K562 (cell line): ENCODE data around the gene HYPK. TPM values are rescaled to one million over a fixed set of nuclear protein-coding genes. Genes with fewer than 3 reads are reported as not detected.

Experiments used
- CBX2 ChIP-seq: fragments of 200-600 bp; sonication (generic); IDR thresholded peaks from one replicate; pipeline ENCODE4 v1.6.1; 2012; ENCODE audit warnings: mild to moderate bottlenecking, low read length, inconsistent platforms; ENCODE audit not compliant: insufficient read depth, poor library complexity, severe bottlenecking
- ERF ChIP-seq: fragments of 450-650 bp; formaldehyde crosslinking; IDR thresholded peaks from 2 replicates; pipeline ENCODE4 v1.4.0; 2020; ENCODE audit warnings: mild to moderate bottlenecking, mixed read lengths
- FOXK2 ChIP-seq, 2 experiments: fragments of 450-650 bp; IDR thresholded peaks in 1 of 2; conservative IDR thresholded peaks in 1 of 2; 2 replicates each; pipeline ENCODE4 v1.6.1; 2016; ENCODE audit warnings: low read depth in 2 of 2, mild to moderate bottlenecking in 1 of 2
- RBFOX2 ChIP-seq: fragments of 200-400 bp; formaldehyde crosslinking; IDR thresholded peaks from 2 replicates; pipeline ENCODE4 v1.6.1; 2017; ENCODE audit warnings: low read depth, mild to moderate bottlenecking, low read length, moderate library complexity
- SMAD2 ChIP-seq: fragments of 150-350 bp; IDR thresholded peaks from 2 replicates; pipeline ENCODE4 v1.6.1; 2014; ENCODE audit warnings: low read depth, mild to moderate bottlenecking, low read length
- XRCC4 ChIP-seq: IDR thresholded peaks from one replicate; pipeline ENCODE4 v1.6.1; 2011; ENCODE audit not compliant: insufficient read depth, insufficient read length; ENCODE audit errors: extremely low read depth
- ZBTB1 ChIP-seq: sonication (generic); formaldehyde crosslinking; IDR thresholded peaks from 2 replicates; pipeline ENCODE4 v1.8.1; 2023; ENCODE audit warnings: missing genetic modification reagents, low read depth, mild to moderate bottlenecking, borderline replicate concordance
- ZKSCAN8 ChIP-seq: fragments of 200-800 bp; sonication (Bioruptor generic); IDR thresholded peaks from 2 replicates; pipeline ENCODE4 v1.6.1; 2016; ENCODE audit warnings: missing genetic modification characterization, missing compliant biosample characterization
- polyA plus RNA-seq, 8 experiments: library from polyadenylated mRNA; depleted of rRNA in 4 of 8; stranded (reverse) in 5 of 8; unstranded in 3 of 8; fragments of >200 nt; fragmentation: Nextera tagmentation in 2 of 8; fragmentation: Illumina TruSeq in 1 of 8; extraction: Ambion mirVana in 2 of 8; extraction: Trizol in 1 of 8; gene quantifications; 2 replicates each; pipeline versions ENCODE4 v1.2.1 to v1.2.3, GENCODE V29; 2011 to 2014; ENCODE audit warnings: inconsistent platforms in 1 of 8, missing spikeins in 1 of 8
- total RNA-seq, 7 experiments: library from RNA; depleted of rRNA in 6 of 7; stranded (reverse); fragments of >200 nt in 6 of 7; fragmentation: Illumina TruSeq in 2 of 7; extraction: Trizol in 2 of 7; gene quantifications; 2 replicates each; pipeline versions ENCODE4 v1.2.1 to v1.2.3, GENCODE V29; 2011 to 2021; ENCODE audit warnings: low replicate concordance in 1 of 7
- TF ChIP-seq, protein P1 (sequence below), 2 experiments: IDR thresholded peaks; 2 replicates each; pipeline ENCODE4 v1.6.1; 2012; ENCODE audit warnings: improper control_type of control experiment in 2 of 2, low read depth in 2 of 2, low read length in 2 of 2, borderline replicate concordance in 1 of 2
- TF ChIP-seq, protein P2 (sequence below): fragments of 200-600 bp; sonication (generic); IDR thresholded peaks from one replicate; pipeline ENCODE4 v1.6.1; 2012; ENCODE audit warnings: mild to moderate bottlenecking, low read depth, low read length, inconsistent platforms
- TF ChIP-seq, protein P3 (sequence below): sonication (generic); formaldehyde crosslinking; IDR thresholded peaks from 2 replicates; pipeline ENCODE4 v1.8.0; 2023; ENCODE audit warnings: mild to moderate bottlenecking, missing genetic modification reagents

HYPK gene
- total and polyA plus RNA-seq, 9 of the 15 experiments (the other 6 are each of a cell fraction or from before 2014, with no cell fraction given) = 7.2 to 28.0 (median 21.1) TPM

DNA sequence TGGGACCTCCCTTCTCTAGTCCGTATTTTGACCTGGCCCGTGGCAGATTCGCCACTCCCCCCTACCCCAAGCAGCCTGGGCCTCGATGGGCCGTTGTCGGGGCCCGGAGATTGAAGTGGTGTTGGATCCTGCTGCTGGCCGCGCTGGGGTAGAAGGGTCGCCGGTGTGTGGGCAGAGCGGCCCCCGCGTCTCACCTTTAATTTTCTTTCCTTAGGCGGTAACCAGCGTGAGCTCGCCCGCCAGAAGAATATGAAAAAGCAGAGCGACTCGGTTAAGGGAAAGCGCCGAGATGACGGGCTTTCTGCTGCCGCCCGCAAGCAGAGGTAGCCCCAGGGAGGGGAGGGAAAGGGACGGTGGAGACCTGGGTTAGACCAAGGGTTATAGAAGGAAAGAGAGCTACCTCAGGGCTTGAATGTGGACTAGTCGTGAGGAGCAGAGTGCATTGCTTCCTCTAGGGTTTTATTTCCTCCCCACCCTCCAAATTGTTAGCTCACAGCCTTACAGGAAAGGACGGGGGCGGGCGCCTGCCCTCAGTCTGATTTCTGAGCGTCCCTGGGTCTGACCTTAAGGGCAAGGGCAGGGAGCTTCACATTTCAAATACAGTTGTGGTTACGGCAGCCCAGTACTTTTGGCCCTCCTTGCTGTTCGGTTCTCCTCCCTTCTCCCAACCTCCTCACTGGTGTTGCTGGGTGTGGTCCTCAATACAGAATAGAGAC lies 7.5 kb upstream of the HYPK start (continued):
- no peak for TF ChIP-seq SMAD2
- TF ChIP-seq, protein P1, sequence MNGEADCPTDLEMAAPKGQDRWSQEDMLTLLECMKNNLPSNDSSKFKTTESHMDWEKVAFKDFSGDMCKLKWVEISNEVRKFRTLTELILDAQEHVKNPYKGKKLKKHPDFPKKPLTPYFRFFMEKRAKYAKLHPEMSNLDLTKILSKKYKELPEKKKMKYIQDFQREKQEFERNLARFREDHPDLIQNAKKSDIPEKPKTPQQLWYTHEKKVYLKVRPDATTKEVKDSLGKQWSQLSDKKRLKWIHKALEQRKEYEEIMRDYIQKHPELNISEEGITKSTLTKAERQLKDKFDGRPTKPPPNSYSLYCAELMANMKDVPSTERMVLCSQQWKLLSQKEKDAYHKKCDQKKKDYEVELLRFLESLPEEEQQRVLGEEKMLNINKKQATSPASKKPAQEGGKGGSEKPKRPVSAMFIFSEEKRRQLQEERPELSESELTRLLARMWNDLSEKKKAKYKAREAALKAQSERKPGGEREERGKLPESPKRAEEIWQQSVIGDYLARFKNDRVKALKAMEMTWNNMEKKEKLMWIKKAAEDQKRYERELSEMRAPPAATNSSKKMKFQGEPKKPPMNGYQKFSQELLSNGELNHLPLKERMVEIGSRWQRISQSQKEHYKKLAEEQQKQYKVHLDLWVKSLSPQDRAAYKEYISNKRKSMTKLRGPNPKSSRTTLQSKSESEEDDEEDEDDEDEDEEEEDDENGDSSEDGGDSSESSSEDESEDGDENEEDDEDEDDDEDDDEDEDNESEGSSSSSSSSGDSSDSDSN (IDR thresholded peaks at IDR 0.05; ENCODE audit: borderline replicate concordance in 1 of 2, low read depth in 2 of 2, low read length in 2 of 2) = no peak
- no peak for TF ChIP-seq XRCC4
- TF ChIP-seq ERF (CRISPR knock-in tag) = no peak
- TF ChIP-seq ZBTB1 = no peak
- TF ChIP-seq RBFOX2 = peak; percentile 71
- TF ChIP-seq, protein P2, sequence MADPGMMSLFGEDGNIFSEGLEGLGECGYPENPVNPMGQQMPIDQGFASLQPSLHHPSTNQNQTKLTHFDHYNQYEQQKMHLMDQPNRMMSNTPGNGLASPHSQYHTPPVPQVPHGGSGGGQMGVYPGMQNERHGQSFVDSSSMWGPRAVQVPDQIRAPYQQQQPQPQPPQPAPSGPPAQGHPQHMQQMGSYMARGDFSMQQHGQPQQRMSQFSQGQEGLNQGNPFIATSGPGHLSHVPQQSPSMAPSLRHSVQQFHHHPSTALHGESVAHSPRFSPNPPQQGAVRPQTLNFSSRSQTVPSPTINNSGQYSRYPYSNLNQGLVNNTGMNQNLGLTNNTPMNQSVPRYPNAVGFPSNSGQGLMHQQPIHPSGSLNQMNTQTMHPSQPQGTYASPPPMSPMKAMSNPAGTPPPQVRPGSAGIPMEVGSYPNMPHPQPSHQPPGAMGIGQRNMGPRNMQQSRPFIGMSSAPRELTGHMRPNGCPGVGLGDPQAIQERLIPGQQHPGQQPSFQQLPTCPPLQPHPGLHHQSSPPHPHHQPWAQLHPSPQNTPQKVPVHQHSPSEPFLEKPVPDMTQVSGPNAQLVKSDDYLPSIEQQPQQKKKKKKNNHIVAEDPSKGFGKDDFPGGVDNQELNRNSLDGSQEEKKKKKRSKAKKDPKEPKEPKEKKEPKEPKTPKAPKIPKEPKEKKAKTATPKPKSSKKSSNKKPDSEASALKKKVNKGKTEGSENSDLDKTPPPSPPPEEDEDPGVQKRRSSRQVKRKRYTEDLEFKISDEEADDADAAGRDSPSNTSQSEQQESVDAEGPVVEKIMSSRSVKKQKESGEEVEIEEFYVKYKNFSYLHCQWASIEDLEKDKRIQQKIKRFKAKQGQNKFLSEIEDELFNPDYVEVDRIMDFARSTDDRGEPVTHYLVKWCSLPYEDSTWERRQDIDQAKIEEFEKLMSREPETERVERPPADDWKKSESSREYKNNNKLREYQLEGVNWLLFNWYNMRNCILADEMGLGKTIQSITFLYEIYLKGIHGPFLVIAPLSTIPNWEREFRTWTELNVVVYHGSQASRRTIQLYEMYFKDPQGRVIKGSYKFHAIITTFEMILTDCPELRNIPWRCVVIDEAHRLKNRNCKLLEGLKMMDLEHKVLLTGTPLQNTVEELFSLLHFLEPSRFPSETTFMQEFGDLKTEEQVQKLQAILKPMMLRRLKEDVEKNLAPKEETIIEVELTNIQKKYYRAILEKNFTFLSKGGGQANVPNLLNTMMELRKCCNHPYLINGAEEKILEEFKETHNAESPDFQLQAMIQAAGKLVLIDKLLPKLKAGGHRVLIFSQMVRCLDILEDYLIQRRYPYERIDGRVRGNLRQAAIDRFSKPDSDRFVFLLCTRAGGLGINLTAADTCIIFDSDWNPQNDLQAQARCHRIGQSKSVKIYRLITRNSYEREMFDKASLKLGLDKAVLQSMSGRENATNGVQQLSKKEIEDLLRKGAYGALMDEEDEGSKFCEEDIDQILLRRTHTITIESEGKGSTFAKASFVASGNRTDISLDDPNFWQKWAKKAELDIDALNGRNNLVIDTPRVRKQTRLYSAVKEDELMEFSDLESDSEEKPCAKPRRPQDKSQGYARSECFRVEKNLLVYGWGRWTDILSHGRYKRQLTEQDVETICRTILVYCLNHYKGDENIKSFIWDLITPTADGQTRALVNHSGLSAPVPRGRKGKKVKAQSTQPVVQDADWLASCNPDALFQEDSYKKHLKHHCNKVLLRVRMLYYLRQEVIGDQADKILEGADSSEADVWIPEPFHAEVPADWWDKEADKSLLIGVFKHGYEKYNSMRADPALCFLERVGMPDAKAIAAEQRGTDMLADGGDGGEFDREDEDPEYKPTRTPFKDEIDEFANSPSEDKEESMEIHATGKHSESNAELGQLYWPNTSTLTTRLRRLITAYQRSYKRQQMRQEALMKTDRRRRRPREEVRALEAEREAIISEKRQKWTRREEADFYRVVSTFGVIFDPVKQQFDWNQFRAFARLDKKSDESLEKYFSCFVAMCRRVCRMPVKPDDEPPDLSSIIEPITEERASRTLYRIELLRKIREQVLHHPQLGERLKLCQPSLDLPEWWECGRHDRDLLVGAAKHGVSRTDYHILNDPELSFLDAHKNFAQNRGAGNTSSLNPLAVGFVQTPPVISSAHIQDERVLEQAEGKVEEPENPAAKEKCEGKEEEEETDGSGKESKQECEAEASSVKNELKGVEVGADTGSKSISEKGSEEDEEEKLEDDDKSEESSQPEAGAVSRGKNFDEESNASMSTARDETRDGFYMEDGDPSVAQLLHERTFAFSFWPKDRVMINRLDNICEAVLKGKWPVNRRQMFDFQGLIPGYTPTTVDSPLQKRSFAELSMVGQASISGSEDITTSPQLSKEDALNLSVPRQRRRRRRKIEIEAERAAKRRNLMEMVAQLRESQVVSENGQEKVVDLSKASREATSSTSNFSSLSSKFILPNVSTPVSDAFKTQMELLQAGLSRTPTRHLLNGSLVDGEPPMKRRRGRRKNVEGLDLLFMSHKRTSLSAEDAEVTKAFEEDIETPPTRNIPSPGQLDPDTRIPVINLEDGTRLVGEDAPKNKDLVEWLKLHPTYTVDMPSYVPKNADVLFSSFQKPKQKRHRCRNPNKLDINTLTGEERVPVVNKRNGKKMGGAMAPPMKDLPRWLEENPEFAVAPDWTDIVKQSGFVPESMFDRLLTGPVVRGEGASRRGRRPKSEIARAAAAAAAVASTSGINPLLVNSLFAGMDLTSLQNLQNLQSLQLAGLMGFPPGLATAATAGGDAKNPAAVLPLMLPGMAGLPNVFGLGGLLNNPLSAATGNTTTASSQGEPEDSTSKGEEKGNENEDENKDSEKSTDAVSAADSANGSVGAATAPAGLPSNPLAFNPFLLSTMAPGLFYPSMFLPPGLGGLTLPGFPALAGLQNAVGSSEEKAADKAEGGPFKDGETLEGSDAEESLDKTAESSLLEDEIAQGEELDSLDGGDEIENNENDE = no peak
- TF ChIP-seq CBX2 = no peak
- TF ChIP-seq, protein P3, sequence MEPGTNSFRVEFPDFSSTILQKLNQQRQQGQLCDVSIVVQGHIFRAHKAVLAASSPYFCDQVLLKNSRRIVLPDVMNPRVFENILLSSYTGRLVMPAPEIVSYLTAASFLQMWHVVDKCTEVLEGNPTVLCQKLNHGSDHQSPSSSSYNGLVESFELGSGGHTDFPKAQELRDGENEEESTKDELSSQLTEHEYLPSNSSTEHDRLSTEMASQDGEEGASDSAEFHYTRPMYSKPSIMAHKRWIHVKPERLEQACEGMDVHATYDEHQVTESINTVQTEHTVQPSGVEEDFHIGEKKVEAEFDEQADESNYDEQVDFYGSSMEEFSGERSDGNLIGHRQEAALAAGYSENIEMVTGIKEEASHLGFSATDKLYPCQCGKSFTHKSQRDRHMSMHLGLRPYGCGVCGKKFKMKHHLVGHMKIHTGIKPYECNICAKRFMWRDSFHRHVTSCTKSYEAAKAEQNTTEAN (CRISPR knock-in tag) = 0 out of 2 replicates have a peak, but pooled peaks have one; percentile 45
- TF ChIP-seq FOXK2 (conservative IDR thresholded peaks at IDR 0.05 in 1 of 2, IDR thresholded peaks at IDR 0.05 in 1 of 2; ENCODE audit: low read depth in 2 of 2) = no peak
- no peak for TF ChIP-seq ZKSCAN8 (CRISPR knock-in tag)
